Measurements from ENCODE around the gene CABP7.

The CABP7 gene

DNA sequence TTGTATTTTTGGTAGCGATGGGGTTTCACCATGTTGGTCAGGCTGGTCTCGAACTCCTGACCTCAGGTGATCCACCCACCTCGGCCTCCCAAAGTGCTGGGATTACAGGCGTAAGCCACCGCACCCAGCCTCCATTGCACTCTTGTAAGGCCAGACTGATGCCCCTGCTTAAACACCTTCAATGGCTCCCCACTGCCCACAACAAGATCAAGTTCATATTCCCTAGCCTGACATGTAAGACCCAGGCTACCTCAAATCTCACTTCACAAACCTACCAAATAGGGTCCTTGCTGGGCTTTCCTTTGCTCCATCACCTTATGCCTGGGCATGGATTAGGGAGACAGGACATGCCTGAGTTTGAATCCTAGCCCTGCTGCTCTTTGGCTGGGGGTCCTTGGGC lies 60.4 kb downstream of the CABP7 start:
- H3K27ac ChIP-seq (ENCODE audit: low read length), result no peak overlapping the region
- TF ChIP-seq EZH2 (IDR thresholded peaks at IDR 0.05; ENCODE audit: borderline replicate concordance, low read depth, low read length, severe bottlenecking), result no peak
- TF ChIP-seq, protein P1, sequence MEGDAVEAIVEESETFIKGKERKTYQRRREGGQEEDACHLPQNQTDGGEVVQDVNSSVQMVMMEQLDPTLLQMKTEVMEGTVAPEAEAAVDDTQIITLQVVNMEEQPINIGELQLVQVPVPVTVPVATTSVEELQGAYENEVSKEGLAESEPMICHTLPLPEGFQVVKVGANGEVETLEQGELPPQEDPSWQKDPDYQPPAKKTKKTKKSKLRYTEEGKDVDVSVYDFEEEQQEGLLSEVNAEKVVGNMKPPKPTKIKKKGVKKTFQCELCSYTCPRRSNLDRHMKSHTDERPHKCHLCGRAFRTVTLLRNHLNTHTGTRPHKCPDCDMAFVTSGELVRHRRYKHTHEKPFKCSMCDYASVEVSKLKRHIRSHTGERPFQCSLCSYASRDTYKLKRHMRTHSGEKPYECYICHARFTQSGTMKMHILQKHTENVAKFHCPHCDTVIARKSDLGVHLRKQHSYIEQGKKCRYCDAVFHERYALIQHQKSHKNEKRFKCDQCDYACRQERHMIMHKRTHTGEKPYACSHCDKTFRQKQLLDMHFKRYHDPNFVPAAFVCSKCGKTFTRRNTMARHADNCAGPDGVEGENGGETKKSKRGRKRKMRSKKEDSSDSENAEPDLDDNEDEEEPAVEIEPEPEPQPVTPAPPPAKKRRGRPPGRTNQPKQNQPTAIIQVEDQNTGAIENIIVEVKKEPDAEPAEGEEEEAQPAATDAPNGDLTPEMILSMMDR (IDR thresholded peaks at IDR 0.05; ENCODE audit: borderline replicate concordance, extremely low read depth, low read length, poor library complexity, severe bottlenecking), result no peak
- H3K9ac ChIP-seq (ENCODE audit: low read depth, low read length), result no peak overlapping the region
- no peaks in the 10 kb centered on the region for H3K27me3 ChIP-seq (ENCODE audit: insufficient read depth, low read length, poor library complexity)
- DNase-seq (no peak), ATAC-seq (ENCODE audit: insufficient read depth, low read depth) (no peak)
- no peaks in the 10 kb centered on the region for H3K4me1 ChIP-seq (ENCODE audit: insufficient read depth, low read length)
- H3K79me2 ChIP-seq (ENCODE audit: insufficient read depth, low read length), result no peaks in the 10 kb centered on the region
- no peak overlapping the region for H3K4me2 ChIP-seq (ENCODE audit: insufficient read depth, low read length)
- no peaks in the 10 kb centered on the region for H3K9me3 ChIP-seq (ENCODE audit: insufficient read depth, low read length, severe bottlenecking)
- no peaks in the 10 kb centered on the region for H3K36me3 ChIP-seq (ENCODE audit: insufficient read depth, low read length)
- H3K4me3 ChIP-seq (ENCODE audit: low read depth in 1 of 2, low read length in 2 of 2), result no peak overlapping the region
- H2AFZ ChIP-seq (ENCODE audit: low read depth, low read length), result no peak overlapping the region
- H4K20me1 ChIP-seq (ENCODE audit: insufficient read depth, low read length), result no peaks in the 10 kb centered on the region

DNA sequence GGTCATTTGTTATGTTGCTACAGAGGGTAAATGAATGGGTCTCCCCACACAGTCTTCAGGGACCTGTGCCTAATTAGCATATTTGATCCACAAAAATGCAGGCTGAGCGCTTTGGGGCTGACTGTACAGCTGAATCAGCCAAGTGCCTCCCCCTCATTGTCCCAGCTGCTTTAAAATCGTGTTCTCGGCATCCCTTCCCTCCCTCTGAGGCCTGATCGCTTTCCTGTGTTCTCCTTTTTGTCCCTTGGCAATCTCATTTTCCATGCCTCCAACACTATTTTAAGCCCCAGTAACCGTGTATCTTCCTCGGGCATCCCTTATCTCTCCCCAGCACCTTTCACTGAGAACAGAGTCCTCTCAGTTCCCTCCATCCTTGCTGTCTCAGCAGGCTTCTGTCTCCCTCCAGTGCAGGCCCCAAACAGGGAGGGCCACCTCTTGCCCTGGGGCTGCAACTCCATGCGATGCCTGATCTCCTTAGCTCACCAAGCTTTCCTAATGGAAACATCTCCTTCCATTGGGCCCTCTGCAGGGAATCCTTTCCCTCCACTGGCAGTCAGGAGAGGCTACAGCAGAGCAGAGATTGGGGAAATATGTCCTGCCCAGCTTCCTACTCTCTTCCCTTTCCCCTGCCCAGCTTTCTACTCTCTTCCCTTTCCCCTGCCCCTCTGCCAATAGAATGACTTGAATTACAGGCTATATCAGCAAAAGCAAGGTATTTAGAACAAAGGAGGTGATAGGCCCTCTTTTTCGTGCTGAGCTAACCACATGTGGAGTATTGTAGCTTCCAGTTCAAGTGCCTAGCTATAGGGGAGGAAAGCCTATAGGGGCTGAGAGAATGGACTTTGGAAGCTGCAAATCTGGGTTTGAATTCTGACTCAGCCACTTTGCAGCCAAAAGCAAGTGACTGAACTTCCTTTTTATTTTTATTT lies 61.2 kb downstream of the CABP7 start:
- H3K36me3 ChIP-seq (ENCODE audit: insufficient read depth, low read length), result no peaks in the 10 kb centered on the region
- H4K20me1 ChIP-seq (ENCODE audit: insufficient read depth, low read length), result no peaks in the 10 kb centered on the region
- H2AFZ ChIP-seq (ENCODE audit: low read depth, low read length), result no peak overlapping the region
- no peak overlapping the region for H3K9ac ChIP-seq (ENCODE audit: low read depth, low read length)
- no peaks in the 10 kb centered on the region for H3K27me3 ChIP-seq (ENCODE audit: insufficient read depth, low read length, poor library complexity)
- no peak overlapping the region for H3K4me2 ChIP-seq (ENCODE audit: insufficient read depth, low read length)
- H3K79me2 ChIP-seq (ENCODE audit: insufficient read depth, low read length), result no peaks in the 10 kb centered on the region
- no peak overlapping the region for H3K4me3 ChIP-seq (ENCODE audit: low read depth in 1 of 2, low read length in 2 of 2)
- no peaks in the 10 kb centered on the region for H3K9me3 ChIP-seq (ENCODE audit: insufficient read depth, low read length, severe bottlenecking)
- H3K27ac ChIP-seq (ENCODE audit: low read length), result no peak overlapping the region
- H3K4me1 ChIP-seq (ENCODE audit: insufficient read depth, low read length), result no peaks in the 10 kb centered on the region
- ATAC-seq (ENCODE audit: insufficient read depth, low read depth) (no peak), DNase-seq (no peak)
- TF ChIP-seq, protein P1 (IDR thresholded peaks at IDR 0.05; ENCODE audit: borderline replicate concordance, extremely low read depth, low read length, poor library complexity, severe bottlenecking), result no peak
- TF ChIP-seq EZH2 (IDR thresholded peaks at IDR 0.05; ENCODE audit: borderline replicate concordance, low read depth, low read length, severe bottlenecking), result no peak
